DMS153 treated with DMSO at 0.1 percent for 48 hours (cell line): Measurements from ENCODE around the gene MAP7D1.

ENCODE experiments used
- DNase-seq: peaks from one replicate; lab custom pipeline; 2025; ENCODE audit not compliant: unreplicated experiment; lab: John Stamatoyannopoulos, UW

Gene MAP7D1

GRCh38 chr1:36126797-36127500 is 29.0 kb upstream of the MAP7D1 start:
- DNase-seq, result no peak

GRCh38 chr1:36128126-36128904 is 27.6 kb upstream of the MAP7D1 start:
- DNase-seq, result no peak

DNA sequence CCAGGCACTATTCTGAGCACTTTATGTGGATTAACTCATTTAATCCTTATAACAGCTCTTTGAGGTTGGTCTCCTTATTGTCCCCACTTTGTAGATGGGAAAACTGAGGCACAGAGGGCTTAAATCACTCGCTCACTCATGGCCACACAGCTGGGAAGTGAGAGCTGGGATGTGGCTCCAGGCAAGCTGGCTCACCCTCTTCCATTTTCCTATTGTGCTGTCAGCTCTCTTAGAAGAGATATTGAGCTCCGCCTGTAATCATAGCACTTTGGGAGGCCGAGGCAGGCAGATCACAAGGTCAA is 27.1 kb upstream of the MAP7D1 start:
- no peak for DNase-seq

DNA sequence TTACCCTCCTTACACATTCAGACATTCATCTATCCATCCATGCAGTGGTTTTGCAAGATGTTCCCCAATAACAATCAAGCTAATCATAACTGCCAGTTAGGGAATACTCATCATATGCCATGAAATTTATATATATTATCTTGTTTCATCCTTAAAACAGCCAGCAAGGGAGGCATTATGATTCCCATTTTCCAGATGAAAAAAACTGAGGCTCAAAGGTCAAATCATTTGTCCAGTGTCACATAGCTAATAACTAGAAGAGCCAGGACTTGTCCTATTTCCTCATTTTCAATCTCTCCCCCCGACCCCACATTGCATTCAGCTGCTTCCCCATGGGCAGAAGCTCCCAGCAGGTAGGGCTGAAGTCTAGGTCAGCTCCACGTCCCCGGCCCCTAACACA is 23.9 kb upstream of the MAP7D1 start:
- no peak for DNase-seq

DNA sequence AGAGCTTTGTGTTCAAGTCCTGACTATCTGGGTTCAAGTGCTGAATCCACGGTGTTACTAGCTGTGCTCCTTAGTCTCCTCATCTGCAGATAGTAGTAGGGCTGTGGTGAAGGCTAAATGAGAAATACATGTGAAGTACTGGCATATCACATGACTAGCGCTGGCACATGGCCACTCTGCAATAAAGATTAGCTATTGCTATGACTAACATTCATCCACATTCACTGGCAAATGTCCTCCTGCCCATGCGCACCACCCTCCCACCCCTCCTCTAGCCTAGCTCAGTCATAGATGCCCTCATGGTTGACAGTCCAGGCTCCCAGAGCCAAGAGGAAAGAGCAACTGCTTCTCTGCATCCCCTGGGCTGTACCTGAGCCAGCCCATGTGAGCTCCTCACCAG is 22.5 kb upstream of the MAP7D1 start:
- DNase-seq, result peak; percentile 26

- no peak for DNase-seq
Observed at GRCh38 chr1:36134031-36134430, 21.9 kb upstream of the MAP7D1 start.

GRCh38 chr1:36134505-36135329 is 21.2 kb upstream of the MAP7D1 start:
- DNase-seq, result peak; percentile 55

DNA sequence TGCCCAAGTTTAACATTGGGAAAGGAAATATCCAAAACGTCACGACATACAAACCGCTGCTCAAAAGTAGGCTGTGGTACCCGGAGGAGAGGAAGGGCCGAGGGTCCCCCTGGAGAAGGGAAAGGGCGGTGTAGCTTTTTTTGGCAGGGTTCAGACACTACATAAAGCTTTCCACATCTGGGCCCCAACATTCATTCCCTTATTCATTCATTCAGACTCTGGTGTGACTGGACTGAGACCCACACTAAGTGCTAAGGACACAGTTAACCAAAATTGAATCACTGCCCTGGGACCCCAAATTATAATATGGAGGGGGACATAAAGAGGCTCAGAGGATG is 20.7 kb upstream of the MAP7D1 start:
- DNase-seq, result no peak

GRCh38 chr1:36135796-36136195 is 20.2 kb upstream of the MAP7D1 start:
- no peak for DNase-seq

DNA sequence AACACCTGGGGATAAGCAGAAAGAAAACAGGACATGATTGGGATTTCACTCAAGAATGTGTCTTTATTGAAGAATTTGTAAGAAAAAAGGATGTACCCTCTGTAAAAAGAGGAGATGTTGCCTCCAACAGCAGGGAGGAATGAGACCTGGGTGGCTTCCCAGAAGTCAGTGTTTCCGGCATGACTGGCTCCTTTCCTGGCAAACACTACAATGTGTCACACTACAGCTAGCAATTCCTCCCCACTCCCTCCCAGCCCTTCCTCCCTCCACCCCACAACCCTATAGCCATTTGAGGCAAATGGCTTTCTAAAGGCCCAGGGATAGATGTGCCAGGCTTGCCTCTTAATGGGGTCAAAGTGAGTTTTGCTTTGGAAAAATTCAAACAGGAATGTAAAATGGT is 19.4 kb upstream of the MAP7D1 start:
- DNase-seq, result no peak

DNA sequence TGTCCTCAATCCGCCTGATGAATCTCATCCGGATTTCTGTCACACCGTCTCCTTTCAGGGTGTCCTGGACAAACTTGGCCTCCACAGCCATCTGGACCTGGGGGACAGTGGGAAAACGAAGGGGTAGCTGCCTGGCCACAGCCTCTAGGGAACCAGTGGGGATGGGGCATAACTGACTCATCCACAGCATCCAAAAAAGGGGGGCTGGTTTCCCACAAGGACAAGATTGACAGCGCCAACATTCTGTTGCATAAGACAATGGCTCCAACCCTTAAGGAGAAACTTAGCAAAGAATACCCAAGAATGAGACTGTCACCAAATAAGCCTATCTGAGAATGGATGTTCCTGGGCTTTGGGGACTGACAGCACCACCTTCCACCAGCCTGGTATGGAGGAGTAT is 18.7 kb upstream of the MAP7D1 start:
- DNase-seq, result no peak

- DNase-seq, result no peak
Observed at GRCh38 chr1:36137776-36138175, 18.2 kb upstream of the MAP7D1 start.

- DNase-seq, result no peak
Observed at GRCh38 chr1:36139521-36139920, 16.4 kb upstream of the MAP7D1 start.

GRCh38 chr1:36142121-36142520 is 13.8 kb upstream of the MAP7D1 start:
- DNase-seq, result no peak

GRCh38 chr1:36143424-36143823 is 12.5 kb upstream of the MAP7D1 start:
- DNase-seq, result no peak

DNA sequence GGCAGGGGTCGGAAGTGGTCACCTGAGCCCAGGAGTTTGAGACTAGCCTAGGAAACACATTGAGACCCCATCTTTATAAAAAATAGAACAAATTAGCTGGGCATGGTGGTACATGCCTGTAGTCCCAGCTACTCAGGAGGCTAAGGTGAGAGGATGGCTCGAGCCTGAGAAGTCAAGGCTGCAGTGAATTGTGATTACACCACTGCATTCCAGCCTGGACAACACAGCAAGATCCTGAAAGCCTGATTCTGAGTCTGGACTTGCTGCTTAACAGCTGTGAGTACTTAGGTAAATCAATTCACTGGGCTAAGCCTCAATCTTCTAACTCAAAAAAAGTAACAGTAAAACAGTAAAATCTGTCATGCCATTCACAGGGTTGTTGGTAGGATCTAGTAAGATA is 11.5 kb upstream of the MAP7D1 start:
- no peak for DNase-seq

DNA sequence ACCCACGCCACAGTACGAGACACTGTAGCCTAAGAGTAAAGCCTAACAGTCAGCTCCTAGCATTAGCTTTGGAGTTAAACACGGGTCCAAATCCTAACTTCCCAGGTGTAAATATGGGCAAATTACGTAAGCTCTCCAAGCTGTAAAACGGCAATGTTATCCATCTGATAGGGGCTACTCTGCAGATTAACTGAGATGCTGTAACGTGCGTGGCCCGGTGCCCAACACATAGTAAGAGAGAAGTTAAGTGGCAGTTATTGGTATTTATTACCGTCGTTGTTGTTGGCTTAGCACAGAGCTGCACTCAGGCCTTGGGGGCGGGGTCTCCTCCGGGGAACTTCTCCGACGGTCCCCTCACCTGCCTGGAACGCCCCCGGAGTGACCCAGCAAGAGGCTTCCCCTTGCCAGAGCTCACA is 7.1 kb upstream of the MAP7D1 start:
- no peak for DNase-seq

GRCh38 chr1:36149237-36149972 is 6.6 kb upstream of the MAP7D1 start, which contains the start of gene TRAPPC3:
Gene TRAPPC3 (minus strand): TSS chr1:36149486. CDS start chr1:36149378, 108 bp downstream.
- DNase-seq, result peak; percentile 100

DNA sequence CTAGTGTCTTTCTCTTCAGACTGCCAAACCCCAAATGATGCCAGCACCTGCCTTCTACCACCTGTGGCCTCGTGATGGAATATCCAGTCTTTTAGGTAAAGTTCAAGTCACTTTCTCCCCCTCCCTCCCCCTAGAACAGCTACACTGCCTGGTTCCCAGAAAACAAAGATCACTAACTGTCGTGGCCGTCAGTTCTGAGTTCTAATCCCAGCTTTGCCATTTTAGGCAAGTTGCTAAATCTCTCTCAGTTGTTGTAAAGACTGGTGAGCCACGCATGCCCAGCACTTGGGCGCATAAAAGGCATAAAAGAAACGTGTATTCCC is 6.0 kb upstream of the MAP7D1 start:
- DNase-seq, result no peak

- peak; percentile 98 for DNase-seq
Observed at GRCh38 chr1:36150296-36151133, 5.4 kb upstream of the MAP7D1 start.
